Measurements from ENCODE around the gene HS6ST1.

- TF ChIP-seq, protein P1, sequence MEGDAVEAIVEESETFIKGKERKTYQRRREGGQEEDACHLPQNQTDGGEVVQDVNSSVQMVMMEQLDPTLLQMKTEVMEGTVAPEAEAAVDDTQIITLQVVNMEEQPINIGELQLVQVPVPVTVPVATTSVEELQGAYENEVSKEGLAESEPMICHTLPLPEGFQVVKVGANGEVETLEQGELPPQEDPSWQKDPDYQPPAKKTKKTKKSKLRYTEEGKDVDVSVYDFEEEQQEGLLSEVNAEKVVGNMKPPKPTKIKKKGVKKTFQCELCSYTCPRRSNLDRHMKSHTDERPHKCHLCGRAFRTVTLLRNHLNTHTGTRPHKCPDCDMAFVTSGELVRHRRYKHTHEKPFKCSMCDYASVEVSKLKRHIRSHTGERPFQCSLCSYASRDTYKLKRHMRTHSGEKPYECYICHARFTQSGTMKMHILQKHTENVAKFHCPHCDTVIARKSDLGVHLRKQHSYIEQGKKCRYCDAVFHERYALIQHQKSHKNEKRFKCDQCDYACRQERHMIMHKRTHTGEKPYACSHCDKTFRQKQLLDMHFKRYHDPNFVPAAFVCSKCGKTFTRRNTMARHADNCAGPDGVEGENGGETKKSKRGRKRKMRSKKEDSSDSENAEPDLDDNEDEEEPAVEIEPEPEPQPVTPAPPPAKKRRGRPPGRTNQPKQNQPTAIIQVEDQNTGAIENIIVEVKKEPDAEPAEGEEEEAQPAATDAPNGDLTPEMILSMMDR (IDR thresholded peaks at IDR 0.05): no peak
- TF ChIP-seq POLR2A (IDR thresholded peaks at IDR 0.05) (no peak), POLR2AphosphoS5 (IDR thresholded peaks at IDR 0.05) (no peak)
These were observed 26.9 kb upstream of the HS6ST1 start for GRCh38 chr2:128345436-128346165.

Measured in prostate gland (tissue), 2 donors.